Neural cell (in vitro differentiated cells): ENCODE measurements around the gene HIVEP3. TPM values are rescaled to one million over a fixed set of nuclear protein-coding genes. Genes with fewer than 3 reads are reported as not detected.

Source experiments
- H2AFZ ChIP-seq: fragments of 200-600, 300-800 bp; sonication (generic), shearing (Covaris generic); 2 replicates; pipeline ENCODE4 v1.6.0; 2014; ENCODE audit warnings: low read depth, mild to moderate bottlenecking, antibody characterized with exemption, low read length, moderate library complexity
- H3F3A ChIP-seq: fragments of 200-600 bp; shearing (Covaris generic); 2 replicates; pipeline ENCODE4 v1.6.1; 2016; ENCODE audit warnings: mild to moderate bottlenecking, moderate library complexity, mixed read lengths, antibody characterized with exemption, low read length; ENCODE audit not compliant: insufficient read depth, poor library complexity, severe bottlenecking
- H3K27ac ChIP-seq: fragments of 200-600, 300-800 bp; sonication (generic), shearing (Covaris generic); 2 replicates; pipeline ENCODE4 v1.5.1; 2014; ENCODE audit warnings: mild to moderate bottlenecking, low read length, moderate library complexity
- H3K27me3 ChIP-seq: fragments of 300-800, 200-600 bp; sonication (generic), shearing (Covaris generic); 2 replicates; pipeline ENCODE4 v1.6.0; 2014; ENCODE audit warnings: mild to moderate bottlenecking, low read depth, low read length, moderate library complexity; ENCODE audit not compliant: insufficient read depth
- H3K36me3 ChIP-seq: fragments of 300-800, 200-600 bp; sonication (generic), shearing (Covaris generic); 2 replicates; pipeline ENCODE4 v1.5.1; 2014; ENCODE audit warnings: mild to moderate bottlenecking, antibody characterized with exemption, low read length, moderate library complexity; ENCODE audit not compliant: insufficient read depth
- H3K4me2 ChIP-seq: fragments of 300-800, 200-600 bp; sonication (generic), shearing (Covaris generic); 2 replicates; pipeline ENCODE4 v1.6.0; 2014; ENCODE audit warnings: mild to moderate bottlenecking, low read length
- H3K4me3 ChIP-seq: fragments of 300-800, 200-600 bp; sonication (generic), shearing (Covaris generic); 2 replicates; pipeline ENCODE4 v1.5.1; 2014; ENCODE audit warnings: mild to moderate bottlenecking, low read length, moderate library complexity
- H3K79me2 ChIP-seq: fragments of 200-600 bp; shearing (Covaris generic); replicated peaks from 2 replicates; pipeline ENCODE4 v1.6.0; 2014; ENCODE audit warnings: mild to moderate bottlenecking, low read length, moderate library complexity; ENCODE audit not compliant: insufficient read depth
- H3K9ac ChIP-seq: fragments of 300-800, 200-600 bp; sonication (generic), shearing (Covaris generic); 2 replicates; pipeline ENCODE4 v1.6.1; 2016; ENCODE audit warnings: mild to moderate bottlenecking, low read length, mixed read lengths
- H3K9me2 ChIP-seq: fragments of 200-600 bp; shearing (Covaris generic); 2 replicates; pipeline ENCODE4 v1.6.1; 2016; ENCODE audit warnings: mild to moderate bottlenecking, low read length, mixed read lengths; ENCODE audit not compliant: insufficient read depth
- H3K9me3 ChIP-seq: fragments of 200-600, 300-800 bp; sonication (generic), shearing (Covaris generic); 2 replicates; pipeline ENCODE4 v1.6.1; 2016; ENCODE audit warnings: mild to moderate bottlenecking, mixed run types, low read length, moderate library complexity, mixed read lengths
- H4K20me1 ChIP-seq: fragments of 200-600 bp; shearing (Covaris generic); 2 replicates; pipeline ENCODE4 v1.6.1; 2016; ENCODE audit warnings: mild to moderate bottlenecking, mixed run types; ENCODE audit not compliant: insufficient read depth
- EP300 ChIP-seq: fragments of 450-650 bp; conservative IDR thresholded peaks from 2 replicates; pipeline ENCODE4 v1.6.1; 2014; ENCODE audit warnings: antibody characterized with exemption, mild to moderate bottlenecking, moderate library complexity; ENCODE audit not compliant: poor library complexity, severe bottlenecking
- EZH2 ChIP-seq: fragments of 200-600, 300-800 bp; shearing (Covaris generic), sonication (generic); IDR thresholded peaks from 2 replicates; pipeline ENCODE4 v1.6.1; 2014; ENCODE audit warnings: antibody characterized with exemption, low read length, borderline replicate concordance, mild to moderate bottlenecking; ENCODE audit not compliant: insufficient read depth, poor library complexity, severe bottlenecking
- MXI1 ChIP-seq: fragments of 450-650 bp; conservative IDR thresholded peaks from 2 replicates; pipeline ENCODE4 v1.6.1; 2014; ENCODE audit warnings: antibody characterized with exemption, mild to moderate bottlenecking; ENCODE audit not compliant: poor library complexity, severe bottlenecking
- POLR2AphosphoS5 ChIP-seq: IDR thresholded peaks from 2 replicates; pipeline ENCODE4 v1.6.1; 2012
- RAD21 ChIP-seq: fragments of 450-650 bp; conservative IDR thresholded peaks from 2 replicates; pipeline ENCODE4 v1.6.1; 2014; ENCODE audit warnings: antibody characterized with exemption, mild to moderate bottlenecking, moderate library complexity
- SMC3 ChIP-seq: fragments of 450-650 bp; conservative IDR thresholded peaks from 2 replicates; pipeline ENCODE4 v1.6.1; 2014; ENCODE audit warnings: antibody characterized with exemption, mild to moderate bottlenecking, moderate library complexity; ENCODE audit not compliant: poor library complexity
- TAF1 ChIP-seq: IDR thresholded peaks from 2 replicates; pipeline ENCODE4 v1.6.1; 2012; ENCODE audit warnings: low read depth
- polyA plus RNA-seq: library from polyadenylated mRNA; depleted of rRNA; stranded (reverse); fragments of >200 nt; gene quantifications from 2 replicates; pipeline ENCODE4 v1.2.3, GENCODE V29; 2014
- TF ChIP-seq, protein P1 (sequence below): fragments of 450-650 bp; IDR thresholded peaks from 2 replicates; pipeline ENCODE4 v1.5.1; 2014; ENCODE audit warnings: antibody characterized with exemption, mild to moderate bottlenecking, moderate library complexity; ENCODE audit not compliant: poor library complexity, severe bottlenecking
- TF ChIP-seq, protein P2 (sequence below): IDR thresholded peaks from 2 replicates; pipeline ENCODE4 v1.6.1; 2012; ENCODE audit warnings: borderline replicate concordance

Gene HIVEP3
- polyA plus RNA-seq, 1 donor from 2014 or later = 2.6 TPM

DNA sequence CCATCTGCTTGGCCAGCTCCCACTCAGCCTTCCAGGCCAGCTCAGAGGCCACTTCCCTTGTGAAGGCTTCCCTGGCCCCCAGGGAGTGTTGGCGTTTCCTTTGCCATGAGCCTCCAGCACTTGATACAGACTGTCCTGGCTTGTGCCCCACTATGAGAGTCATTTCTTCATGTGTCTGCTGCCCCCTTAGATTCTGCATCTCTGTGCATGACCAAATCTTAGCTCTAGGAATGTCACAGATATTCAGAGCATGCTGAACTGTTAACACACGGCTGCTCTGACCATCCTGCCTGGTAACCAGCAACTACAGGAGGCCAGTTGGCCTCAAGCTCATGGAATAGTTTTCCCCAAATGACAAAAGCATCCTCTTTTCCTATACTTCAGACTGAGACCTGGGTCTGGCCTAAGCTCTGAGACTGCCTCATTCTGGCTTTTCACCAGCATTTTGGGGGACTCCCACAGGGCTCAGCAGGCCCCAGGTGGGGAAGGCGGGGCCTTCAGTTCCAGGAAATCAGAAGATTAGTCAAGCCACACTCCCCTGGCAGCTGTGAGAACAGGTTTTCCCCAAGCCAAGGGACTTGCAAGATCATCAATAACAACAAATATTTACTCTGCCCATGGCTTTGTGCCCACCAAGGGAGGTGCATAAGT, 251.6 kb downstream of the HIVEP3 start:
- H3K79me2 ChIP-seq = no peaks in the 10 kb centered on the region
- no peak overlapping the region for H2AFZ ChIP-seq
- no peak overlapping the region for H3K9ac ChIP-seq
- H4K20me1 ChIP-seq = no peaks in the 10 kb centered on the region
- H3F3A ChIP-seq = no peaks in the 10 kb centered on the region
- no peaks in the 10 kb centered on the region for H3K27me3 ChIP-seq
- H3K9me2 ChIP-seq = no peaks in the 10 kb centered on the region
- no peak overlapping the region for H3K27ac ChIP-seq
- H3K36me3 ChIP-seq = no peaks in the 10 kb centered on the region
- TF ChIP-seq POLR2AphosphoS5 (no peak), EZH2 (no peak), MXI1 (no peak), RAD21 (no peak)
- TF ChIP-seq, protein P1, sequence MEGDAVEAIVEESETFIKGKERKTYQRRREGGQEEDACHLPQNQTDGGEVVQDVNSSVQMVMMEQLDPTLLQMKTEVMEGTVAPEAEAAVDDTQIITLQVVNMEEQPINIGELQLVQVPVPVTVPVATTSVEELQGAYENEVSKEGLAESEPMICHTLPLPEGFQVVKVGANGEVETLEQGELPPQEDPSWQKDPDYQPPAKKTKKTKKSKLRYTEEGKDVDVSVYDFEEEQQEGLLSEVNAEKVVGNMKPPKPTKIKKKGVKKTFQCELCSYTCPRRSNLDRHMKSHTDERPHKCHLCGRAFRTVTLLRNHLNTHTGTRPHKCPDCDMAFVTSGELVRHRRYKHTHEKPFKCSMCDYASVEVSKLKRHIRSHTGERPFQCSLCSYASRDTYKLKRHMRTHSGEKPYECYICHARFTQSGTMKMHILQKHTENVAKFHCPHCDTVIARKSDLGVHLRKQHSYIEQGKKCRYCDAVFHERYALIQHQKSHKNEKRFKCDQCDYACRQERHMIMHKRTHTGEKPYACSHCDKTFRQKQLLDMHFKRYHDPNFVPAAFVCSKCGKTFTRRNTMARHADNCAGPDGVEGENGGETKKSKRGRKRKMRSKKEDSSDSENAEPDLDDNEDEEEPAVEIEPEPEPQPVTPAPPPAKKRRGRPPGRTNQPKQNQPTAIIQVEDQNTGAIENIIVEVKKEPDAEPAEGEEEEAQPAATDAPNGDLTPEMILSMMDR = no peak
- H3K4me2 ChIP-seq = no peak overlapping the region
- H3K4me3 ChIP-seq = no peak overlapping the region
- no peaks in the 10 kb centered on the region for H3K9me3 ChIP-seq

DNA sequence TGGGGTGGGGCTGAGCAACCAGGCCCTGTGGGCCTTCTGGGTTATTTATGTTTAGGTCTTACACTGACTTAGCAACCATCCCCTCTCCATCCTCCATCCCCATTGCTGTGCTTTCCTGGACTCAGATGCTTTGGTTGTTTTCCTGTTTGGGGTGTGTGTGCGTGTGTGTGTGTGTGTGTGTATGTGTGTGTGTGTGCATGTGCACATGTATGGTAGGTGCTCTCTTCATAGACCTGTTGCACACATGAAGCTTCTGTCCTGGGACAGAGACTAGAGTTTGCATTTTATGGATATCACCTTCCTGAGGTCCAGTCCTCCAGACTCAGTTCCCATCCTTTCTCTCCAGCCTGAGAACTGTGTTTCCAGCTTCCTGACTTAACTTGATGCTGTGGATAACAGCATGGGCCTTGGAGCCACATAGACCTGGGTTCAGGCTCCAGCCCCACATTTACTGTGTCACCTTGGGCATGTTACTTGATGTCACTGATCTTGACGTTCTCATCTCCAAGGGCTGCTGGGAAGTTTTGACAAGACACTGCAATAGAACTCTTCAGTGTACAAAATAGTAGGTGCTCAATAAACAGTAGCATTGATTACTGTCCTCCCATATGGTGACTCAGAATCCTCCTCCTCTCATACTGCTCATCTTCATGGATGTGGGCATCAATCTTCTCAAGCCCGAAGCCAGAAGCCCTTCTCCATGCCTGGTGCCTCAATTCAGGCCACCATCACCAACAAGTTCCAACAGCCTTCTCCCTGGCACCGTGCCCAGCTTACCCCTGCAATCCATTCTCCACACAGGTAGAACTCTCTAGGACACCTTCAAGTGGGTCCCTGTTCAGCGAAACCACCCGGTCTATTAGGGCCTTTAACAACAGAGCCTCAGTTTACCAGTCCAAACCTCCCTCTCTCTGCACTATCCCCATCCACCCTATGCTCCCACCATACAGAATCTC, 252.5 kb downstream of the HIVEP3 start:
- Histone ChIP-seq H3K27ac (no peak overlapping the region), H3K79me2 (no peaks in the 10 kb centered on the region), H3K9me3 (no peaks in the 10 kb centered on the region), H3K9ac (no peak overlapping the region), H3K9me2 (no peaks in the 10 kb centered on the region), H4K20me1 (no peaks in the 10 kb centered on the region), H3K27me3 (peaks cover 5% of the 10 kb centered on the region), H3K36me3 (no peaks in the 10 kb centered on the region), H2AFZ (no peak overlapping the region), H3F3A (no peaks in the 10 kb centered on the region), H3K4me2 (no peak overlapping the region), H3K4me3 (no peak overlapping the region)
- TF ChIP-seq, protein P2, sequence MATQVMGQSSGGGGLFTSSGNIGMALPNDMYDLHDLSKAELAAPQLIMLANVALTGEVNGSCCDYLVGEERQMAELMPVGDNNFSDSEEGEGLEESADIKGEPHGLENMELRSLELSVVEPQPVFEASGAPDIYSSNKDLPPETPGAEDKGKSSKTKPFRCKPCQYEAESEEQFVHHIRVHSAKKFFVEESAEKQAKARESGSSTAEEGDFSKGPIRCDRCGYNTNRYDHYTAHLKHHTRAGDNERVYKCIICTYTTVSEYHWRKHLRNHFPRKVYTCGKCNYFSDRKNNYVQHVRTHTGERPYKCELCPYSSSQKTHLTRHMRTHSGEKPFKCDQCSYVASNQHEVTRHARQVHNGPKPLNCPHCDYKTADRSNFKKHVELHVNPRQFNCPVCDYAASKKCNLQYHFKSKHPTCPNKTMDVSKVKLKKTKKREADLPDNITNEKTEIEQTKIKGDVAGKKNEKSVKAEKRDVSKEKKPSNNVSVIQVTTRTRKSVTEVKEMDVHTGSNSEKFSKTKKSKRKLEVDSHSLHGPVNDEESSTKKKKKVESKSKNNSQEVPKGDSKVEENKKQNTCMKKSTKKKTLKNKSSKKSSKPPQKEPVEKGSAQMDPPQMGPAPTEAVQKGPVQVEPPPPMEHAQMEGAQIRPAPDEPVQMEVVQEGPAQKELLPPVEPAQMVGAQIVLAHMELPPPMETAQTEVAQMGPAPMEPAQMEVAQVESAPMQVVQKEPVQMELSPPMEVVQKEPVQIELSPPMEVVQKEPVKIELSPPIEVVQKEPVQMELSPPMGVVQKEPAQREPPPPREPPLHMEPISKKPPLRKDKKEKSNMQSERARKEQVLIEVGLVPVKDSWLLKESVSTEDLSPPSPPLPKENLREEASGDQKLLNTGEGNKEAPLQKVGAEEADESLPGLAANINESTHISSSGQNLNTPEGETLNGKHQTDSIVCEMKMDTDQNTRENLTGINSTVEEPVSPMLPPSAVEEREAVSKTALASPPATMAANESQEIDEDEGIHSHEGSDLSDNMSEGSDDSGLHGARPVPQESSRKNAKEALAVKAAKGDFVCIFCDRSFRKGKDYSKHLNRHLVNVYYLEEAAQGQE = no peak
- TF ChIP-seq TAF1 (no peak), EP300 (no peak), POLR2AphosphoS5 (no peak), EZH2 (no peak), MXI1 (no peak), RAD21 (no peak), SMC3 (no peak)
- TF ChIP-seq, protein P1 = no peak
